NCI-H1105 (cell line): ENCODE measurements around the gene HCN4.

Source experiments
- DNase-seq: peaks from one replicate; lab custom pipeline; 2025; lab: John Stamatoyannopoulos, UW

The HCN4 gene

DNA sequence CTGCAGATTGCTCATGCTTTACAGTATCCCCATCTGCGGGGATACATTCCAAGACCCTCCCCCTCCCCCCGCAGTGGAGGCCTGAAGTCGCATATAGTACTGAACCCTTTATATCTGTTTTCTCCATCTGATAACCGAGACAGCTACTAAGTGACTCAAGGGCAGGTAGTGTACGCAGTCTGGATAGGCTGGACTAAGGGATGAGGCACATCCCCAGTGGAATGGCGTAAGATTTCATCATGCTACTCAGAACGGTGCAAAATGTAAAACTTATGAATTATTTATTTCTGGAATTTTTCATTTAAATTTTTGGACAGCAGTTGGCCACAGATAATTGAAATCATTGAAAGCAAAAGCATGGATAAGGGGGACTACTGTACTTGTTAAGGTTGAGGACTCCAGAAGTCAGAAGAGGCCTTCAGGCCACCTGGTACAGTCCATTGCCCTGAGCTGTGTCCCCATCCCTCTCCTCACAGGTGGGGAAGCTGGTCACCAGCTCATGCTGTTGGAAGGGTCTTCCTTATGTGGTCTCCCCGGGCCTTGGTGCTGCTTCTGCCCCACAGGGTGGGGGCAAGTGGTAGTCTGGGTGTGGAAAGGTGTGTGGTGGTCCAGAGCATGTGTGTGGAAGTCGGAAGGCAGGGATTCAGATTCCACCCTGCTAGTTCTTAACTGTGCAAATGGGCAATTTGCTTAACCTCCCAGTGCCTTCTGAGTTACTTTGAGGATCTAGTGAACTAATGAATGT is 72.0 kb downstream of the HCN4 start:
- no peak for DNase-seq

DNA sequence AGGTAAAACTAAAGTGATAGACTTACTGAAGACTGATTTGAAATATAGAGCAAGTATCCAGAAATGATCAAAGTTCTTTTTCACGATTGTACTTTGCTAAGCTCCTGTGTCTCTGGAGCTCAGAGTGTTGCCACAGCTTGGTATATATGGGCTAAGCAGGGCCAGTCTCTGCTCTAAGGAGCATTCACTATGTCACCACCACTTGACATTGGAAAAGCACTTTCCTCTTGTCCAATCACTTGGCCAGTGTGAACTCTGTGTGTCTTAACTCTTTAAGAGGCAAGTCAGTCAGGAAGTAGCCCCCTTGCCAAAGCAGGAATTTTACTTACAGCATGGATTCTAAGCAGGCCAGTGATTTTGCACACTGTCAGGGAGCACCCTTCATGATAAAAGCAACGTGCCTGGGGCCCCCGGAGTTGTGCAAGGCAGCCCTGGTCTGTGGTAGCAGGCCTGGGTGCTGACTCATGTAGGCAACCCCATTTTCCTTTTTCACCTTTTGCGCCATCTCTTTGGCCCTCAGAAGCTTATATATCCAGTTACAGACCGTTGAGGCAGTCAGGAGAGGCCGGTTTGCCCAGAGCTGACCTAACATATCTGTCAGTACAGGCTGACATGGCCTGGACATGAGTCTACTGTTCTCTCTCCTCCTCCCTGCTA is 73.0 kb downstream of the HCN4 start:
- DNase-seq: no peak

DNA sequence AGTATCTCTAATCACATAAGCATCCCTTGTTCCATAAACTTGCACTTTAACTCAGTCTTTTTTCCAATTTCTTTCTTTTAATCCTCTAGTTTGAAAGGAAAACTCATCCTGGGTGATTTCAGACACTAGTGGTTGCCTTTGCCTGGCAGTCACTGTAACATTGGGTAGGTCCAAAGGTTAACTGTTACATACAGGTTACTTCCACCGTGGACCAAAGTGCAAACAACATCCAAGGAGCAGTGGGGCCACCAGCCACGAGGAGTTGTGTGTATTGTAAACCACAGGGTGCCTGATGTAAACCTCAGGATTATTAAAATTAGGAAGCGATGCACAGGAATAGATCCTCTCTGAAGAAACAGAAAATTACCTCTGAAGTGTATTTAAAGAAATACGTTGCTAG is 75.0 kb downstream of the HCN4 start:
- no peak for DNase-seq

DNA sequence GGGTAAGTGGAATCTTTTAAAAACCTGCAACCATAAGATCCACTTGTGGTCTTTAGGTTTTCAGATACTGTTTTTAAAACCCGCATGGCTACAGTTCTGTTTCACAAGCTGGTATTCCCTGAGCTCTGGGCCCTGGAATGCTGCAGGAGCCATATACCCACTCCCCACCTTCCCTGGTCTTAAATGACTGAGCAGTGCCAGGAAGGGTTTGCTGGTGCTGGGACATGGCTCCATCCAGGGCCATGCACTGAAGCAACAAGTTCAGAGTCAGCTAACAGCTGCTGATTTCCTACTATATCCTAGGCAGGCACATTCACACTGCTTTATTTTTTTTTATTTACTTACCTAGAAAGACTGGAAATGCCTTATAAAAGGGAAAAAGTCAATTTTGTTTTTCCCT is 77.3 kb downstream of the HCN4 start:
- no peak for DNase-seq

DNA sequence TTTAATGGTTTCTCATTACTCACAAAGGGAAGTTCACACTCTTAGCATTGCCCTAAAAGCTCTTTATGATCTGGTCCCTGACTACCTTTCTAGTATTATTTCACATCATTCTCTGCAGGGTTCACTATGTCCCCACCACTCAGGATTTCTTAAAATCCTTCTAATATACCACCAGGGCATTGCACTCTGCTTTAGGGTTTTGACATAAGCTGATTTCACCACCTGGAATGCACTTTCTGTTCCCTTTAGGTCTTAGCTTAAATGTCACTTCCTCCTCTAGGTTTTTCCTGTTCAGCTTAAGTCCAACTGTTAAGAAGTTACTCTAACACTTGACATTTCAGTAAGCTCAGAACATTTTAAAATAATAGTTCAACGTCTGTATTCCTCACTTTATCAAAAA is 81.7 kb downstream of the HCN4 start:
- DNase-seq: no peak

DNA sequence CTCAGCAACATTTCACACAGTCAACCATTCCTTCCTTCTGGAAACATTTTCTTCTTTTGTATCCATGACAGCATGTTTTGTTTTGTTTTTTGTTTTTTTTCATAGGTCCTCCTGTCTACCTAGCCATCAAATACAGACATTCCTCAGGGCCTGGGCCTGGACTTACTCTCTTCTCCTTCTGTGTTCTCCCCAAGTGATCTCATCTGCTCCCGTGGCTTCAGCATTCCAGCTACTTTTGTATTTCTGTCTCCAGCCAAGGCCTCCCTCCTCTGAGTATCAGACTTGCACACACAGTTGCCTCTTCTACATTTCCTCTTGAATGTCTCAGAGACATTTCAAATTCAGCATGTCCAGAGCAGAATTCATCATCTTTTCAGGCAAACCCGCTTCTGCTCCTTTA is 82.4 kb downstream of the HCN4 start:
- DNase-seq: no peak

DNA sequence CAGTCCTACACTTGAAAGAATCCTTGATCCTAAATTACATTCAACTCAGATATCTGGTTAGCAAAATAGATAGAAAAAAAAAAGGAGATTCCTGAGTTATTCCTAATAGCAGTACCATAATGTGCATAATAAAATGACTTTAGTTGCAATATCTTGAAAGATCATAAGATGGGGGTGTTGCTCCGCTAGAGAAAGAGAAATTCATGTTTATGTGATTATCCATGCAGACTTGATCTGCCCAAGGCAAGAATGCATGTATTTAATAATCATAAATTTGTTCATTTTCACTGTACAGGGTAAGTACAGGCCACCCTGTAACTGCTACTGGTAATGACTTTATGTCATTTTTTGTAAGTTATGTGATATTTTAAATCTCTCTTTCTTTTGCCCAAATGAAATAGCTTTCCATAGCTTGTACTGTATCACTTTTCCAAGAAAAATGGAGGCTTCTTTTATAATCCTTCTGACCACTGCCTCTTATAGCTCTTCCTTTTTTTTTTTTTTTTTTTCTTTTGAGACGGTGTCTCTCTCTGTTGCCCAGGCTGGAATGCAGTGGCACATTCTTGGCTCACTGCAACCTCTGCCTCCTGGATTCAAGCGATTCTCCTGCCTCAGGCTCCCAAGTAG is 84.6 kb downstream of the HCN4 start:
- peak; percentile 6 for DNase-seq

DNA sequence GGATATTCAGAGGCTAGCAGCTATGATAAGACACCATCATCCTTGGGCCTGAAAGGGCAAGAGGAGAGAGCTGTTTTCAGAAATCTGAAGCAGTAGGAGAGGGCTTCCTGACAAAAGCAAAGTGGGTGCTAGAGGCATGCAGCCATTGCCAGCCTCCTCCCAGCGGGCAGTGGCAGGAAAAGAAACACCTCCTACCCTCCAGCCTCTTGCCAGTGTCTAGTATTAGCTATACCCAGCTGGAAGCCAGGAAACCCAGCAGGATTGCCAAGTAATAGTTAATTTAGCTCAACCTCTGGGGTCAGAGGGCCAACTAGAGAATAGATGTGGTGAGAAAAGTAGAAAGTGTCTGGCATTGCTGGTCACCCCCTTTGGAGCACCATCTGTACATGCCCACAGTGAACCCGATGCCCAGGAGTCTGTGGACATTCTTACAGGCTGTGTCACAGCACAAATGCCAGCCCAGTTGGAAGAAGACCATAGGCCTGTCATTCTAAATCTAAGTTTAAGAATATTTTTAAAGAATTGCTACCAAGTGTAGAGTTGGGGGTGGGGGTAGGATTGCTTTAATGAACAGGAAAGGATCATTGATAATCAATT is 85.3 kb downstream of the HCN4 start:
- no peak for DNase-seq

DNA sequence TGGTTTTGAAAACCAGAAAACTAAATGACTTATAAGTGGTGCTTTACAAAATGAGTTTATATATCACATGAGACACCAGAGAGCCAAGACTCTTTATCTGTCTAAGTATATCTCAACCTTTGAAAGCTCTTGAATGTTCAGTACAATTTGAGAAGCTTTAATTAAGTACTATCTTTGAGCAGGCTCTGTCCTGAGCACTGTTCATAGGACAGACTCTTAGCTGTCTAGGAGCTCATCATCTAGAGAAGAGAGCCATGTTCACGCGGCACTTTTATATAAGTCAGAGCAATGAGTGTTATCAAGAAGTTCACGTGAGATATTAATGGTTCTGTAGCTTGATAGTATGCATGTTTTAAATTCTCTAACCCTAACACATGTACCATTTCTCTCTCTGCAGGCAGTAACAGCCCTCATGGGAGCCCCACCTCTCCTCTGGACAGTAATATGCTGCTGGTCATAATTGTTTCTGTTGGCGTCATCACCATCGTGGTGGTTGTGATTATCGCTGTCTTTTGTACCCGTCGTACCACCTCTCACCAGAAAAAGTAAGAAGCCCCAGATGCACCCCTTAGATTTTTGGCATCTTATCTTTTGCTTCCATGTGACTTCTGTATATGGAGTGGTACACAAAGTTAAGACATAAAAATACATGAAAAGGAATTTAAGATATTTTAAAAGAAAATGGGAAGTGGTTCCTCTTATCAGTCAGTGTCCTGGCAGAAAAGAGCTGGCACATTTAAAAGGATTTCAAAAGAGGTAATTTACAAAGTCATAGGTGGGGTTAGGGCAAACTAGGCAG is 86.0 kb downstream of the HCN4 start:
- DNase-seq: no peak

DNA sequence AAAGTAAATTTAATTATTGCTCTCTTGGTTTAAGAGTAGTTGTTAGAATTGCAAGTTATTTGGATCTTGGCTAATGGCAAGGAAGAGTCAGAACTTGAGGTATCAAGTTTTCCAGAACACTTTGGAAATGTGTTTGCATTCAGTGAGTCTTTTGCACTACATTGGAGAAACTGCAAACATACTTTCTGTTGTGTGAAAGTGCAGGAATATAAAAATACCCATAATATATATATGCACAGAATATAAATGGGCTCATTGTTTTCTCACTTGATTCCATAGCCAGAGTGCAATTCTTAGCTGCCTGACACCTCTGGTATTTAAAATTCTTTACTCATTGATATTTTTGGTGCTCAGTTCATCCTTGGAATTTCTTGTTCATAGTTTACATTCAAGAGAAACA is 92.9 kb downstream of the HCN4 start:
- DNase-seq: no peak

DNA sequence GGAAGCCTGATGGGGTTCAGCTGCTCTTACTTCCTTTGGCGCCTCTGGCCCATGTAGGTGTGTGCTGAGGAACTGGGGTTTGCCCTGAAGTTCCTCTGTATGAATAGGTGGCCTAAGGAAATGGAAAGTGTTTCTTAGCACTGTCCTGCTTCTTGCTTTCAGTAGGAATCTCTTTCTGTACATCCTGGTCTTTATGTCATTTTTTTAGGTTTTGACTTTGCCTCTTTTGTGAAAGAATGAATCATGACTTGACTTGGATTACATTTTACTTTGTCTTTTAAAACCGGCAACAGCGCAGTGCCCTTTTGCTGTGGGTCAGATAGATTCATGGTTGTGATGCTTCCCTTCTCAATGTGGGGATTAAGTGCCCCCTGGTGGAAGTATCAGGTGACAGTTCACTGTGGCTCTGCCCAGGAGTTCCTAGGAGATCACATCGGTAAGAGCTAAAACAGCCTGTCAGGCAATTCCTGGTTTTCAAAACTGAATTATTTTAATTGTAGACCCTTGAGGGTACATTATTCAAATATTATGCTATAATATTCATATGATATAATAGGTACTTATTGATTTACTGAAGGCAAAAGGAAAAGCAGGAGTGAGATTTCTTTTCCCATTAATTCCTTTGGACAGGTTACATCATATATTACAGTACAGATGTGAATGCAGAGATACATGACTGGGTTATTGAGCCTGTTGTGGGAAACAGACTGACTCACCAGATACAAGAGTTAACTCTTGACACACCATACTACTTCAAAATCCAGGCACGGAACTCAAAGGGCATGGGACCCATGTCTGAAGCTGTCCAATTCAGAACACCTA is 95.4 kb downstream of the HCN4 start:
- peak; percentile 63 for DNase-seq

DNA sequence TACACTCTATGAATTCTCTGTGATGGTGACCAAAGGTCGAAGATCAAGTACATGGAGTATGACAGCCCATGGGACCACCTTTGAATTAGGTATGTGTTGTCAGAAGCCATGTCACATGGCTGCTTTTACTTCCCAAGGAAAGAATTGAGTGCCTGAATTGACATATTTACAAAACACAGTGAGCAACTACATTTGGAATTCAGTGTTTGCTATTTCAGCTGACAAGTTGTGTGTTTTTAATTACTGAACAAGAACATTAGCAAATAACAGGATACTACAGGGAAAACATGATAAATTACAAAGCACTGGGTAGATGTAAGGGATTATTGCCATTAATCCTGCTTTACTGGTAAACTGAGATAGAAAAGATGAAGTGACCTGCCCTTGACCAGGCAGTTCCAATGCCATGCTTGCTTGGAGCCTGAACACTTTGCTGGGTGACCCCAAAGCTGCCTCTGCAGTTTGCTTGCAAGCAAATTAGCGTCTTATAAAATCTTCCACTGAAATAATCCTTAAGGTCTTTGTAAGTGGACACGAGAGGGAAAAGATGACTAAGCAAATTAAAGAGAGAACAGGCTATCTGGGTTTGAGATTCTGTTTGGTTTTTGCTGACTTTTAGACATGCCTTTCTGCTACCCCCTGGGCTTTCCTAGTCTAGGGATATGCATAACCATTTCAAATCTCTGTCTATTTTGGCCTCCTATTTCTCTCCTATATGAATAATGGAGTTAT is 98.2 kb downstream of the HCN4 start:
- no peak for DNase-seq
